HL-60 (cell line): ENCODE measurements around the gene ERCC2.

Experiments
- DNase-seq, 2 experiments: peaks; one replicate each; pipeline ENCODE4 v3.0.0-alpha.2; 2010 to 2020; ENCODE audit warnings: low read depth in 1 of 2, low spot score in 1 of 2
- H3K27ac ChIP-seq: fragments of 250-450 bp; sonication (Bioruptor Pico); replicated peaks from 2 replicates; pipeline ENCODE4 v1.5.1; 2020; ENCODE audit warnings: mild to moderate bottlenecking, moderate library complexity
- H3K27me3 ChIP-seq: fragments of 250-450 bp; sonication (Bioruptor Pico); 2 replicates; pipeline ENCODE4 v1.5.1; 2021; ENCODE audit warnings: mild to moderate bottlenecking, moderate library complexity; ENCODE audit not compliant: insufficient read depth, poor library complexity, severe bottlenecking
- H3K4me3 ChIP-seq: replicated peaks from 2 replicates; pipeline ENCODE4 v1.5.1; 2011; ENCODE audit warnings: mild to moderate bottlenecking, control low read depth, low read length; ENCODE audit not compliant: insufficient read depth
- CTCF ChIP-seq: IDR thresholded peaks from one replicate; pipeline ENCODE4 v1.5.1; 2011; ENCODE audit warnings: low read length, control low read depth, inconsistent platforms; ENCODE audit not compliant: insufficient read depth
- GABPA ChIP-seq: IDR thresholded peaks from 2 replicates; pipeline ENCODE4 v1.6.1; 2012; ENCODE audit warnings: low read depth
- POLR2AphosphoS5 ChIP-seq: IDR thresholded peaks from 2 replicates; pipeline ENCODE4 v1.6.1; 2012; ENCODE audit warnings: low read depth
- SPI1 ChIP-seq: IDR thresholded peaks from 2 replicates; pipeline ENCODE4 v1.6.1; 2012; ENCODE audit warnings: low read depth, mild to moderate bottlenecking, borderline replicate concordance
- TF ChIP-seq, protein P1 (sequence below): IDR thresholded peaks from 2 replicates; pipeline ENCODE4 v1.6.1; 2012; ENCODE audit warnings: low read depth; ENCODE audit not compliant: insufficient replicate concordance

The ERCC2 gene

DNA sequence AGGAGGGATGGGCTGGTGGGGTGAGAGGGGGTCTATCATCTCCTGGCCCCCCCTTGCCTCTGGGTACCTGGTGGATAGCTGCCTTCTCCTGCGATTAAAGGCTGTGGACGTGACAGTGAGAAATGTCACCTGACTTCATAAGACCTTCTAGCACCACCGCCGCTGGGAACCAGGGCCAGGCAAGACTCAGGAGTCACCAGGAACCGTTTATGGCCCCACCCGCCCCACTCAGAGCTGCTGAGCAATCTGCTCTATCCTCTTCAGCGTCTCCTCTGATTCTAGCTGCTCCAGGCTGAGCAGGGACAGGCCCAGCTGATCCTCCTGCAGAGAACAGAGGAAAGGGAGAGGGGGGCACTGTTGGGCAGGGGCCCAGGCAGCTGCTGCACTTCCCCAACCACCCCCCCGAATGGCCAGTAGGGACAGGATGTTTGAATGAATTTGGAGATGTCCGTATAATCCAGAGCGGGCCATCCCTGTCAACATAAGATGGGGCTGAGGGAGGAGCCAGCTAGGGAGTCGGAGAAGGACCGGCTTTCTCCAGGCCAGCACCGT lies 18.9 kb downstream of the ERCC2 start:
- TF ChIP-seq GABPA (no peak), SPI1 (no peak), CTCF (no peak), POLR2AphosphoS5 (no peak)
- TF ChIP-seq, protein P1, sequence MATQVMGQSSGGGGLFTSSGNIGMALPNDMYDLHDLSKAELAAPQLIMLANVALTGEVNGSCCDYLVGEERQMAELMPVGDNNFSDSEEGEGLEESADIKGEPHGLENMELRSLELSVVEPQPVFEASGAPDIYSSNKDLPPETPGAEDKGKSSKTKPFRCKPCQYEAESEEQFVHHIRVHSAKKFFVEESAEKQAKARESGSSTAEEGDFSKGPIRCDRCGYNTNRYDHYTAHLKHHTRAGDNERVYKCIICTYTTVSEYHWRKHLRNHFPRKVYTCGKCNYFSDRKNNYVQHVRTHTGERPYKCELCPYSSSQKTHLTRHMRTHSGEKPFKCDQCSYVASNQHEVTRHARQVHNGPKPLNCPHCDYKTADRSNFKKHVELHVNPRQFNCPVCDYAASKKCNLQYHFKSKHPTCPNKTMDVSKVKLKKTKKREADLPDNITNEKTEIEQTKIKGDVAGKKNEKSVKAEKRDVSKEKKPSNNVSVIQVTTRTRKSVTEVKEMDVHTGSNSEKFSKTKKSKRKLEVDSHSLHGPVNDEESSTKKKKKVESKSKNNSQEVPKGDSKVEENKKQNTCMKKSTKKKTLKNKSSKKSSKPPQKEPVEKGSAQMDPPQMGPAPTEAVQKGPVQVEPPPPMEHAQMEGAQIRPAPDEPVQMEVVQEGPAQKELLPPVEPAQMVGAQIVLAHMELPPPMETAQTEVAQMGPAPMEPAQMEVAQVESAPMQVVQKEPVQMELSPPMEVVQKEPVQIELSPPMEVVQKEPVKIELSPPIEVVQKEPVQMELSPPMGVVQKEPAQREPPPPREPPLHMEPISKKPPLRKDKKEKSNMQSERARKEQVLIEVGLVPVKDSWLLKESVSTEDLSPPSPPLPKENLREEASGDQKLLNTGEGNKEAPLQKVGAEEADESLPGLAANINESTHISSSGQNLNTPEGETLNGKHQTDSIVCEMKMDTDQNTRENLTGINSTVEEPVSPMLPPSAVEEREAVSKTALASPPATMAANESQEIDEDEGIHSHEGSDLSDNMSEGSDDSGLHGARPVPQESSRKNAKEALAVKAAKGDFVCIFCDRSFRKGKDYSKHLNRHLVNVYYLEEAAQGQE, result no peak
- no peak overlapping the region for H3K4me3 ChIP-seq
- DNase-seq, result no peak
- no peak overlapping the region for H3K27ac ChIP-seq
- peaks cover 8% of the 10 kb centered on the region for H3K27me3 ChIP-seq

- H3K27me3 ChIP-seq, result peaks cover 11% of the 10 kb centered on the region
- TF ChIP-seq CTCF, result no peak
- TF ChIP-seq SPI1, result no peak
- no peak for TF ChIP-seq GABPA
- no peak for TF ChIP-seq POLR2AphosphoS5
- TF ChIP-seq, protein P1, result no peak
- no peak for DNase-seq
Observed at GRCh38 chr19:45350477-45351058, 19.8 kb downstream of the ERCC2 start.

DNA sequence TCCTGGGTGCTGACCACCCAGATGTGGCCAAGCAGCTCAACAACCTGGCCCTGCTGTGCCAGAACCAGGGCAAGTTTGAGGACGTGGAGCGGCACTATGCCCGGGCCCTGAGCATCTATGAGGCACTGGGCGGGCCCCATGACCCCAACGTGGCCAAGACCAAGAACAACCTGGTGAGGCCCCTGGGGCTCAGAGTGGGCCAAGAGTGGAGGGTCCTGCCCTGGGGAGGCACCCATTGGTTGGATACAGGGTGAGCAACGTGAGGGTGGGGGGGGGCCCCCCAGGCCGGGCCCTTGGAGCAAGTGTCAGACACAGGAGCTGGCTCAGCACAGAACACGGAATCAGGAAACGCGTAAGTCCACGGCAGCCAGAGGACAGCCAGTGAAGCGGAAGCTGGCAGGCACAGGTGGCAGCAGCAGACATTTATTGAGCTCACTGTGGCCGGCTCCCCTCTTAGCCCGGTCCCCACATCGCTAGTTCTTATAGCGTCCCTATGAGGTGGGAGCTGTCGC lies 20.9 kb downstream of the ERCC2 start:
- TF ChIP-seq GABPA (no peak), POLR2AphosphoS5 (no peak), SPI1 (no peak), CTCF (no peak)
- TF ChIP-seq, protein P1, result no peak
- DNase-seq, result no peak
- Histone ChIP-seq H3K27ac (no peak overlapping the region), H3K4me3 (no peak overlapping the region), H3K27me3 (peaks cover 11% of the 10 kb centered on the region)

More at GRCh38 chr19:45350477-45351058, 19.8 kb downstream of the ERCC2 start:
- Histone ChIP-seq H3K27ac (no peak overlapping the region), H3K4me3 (no peak overlapping the region)
